Subcutaneous abdominal adipose tissue (tissue), 5 donors: ENCODE measurements around the gene RELA.
"Not testable (repeated sequence)": the region's sequence is repeated elsewhere in the genome, so short reads cannot be mapped to it uniquely, and the experiment has no call there.

Experiments
- H3K27ac ChIP-seq: one replicate; pipeline ENCODE4 v1.7.0; 2013; ENCODE audit warnings: low read depth, mild to moderate bottlenecking, inconsistent platforms, low read length, moderate library complexity
- H3K27me3 ChIP-seq, 5 donors: one replicate each; pipeline ENCODE4 v1.7.0; 2013; ENCODE audit warnings: low read length in 5 of 5, inconsistent platforms in 1 of 5; ENCODE audit not compliant: control insufficient read depth in 5 of 5, insufficient read depth in 4 of 5
- H3K36me3 ChIP-seq, 5 donors: one replicate each; pipeline ENCODE4 v1.7.0; 2013; ENCODE audit warnings: low read length in 5 of 5; ENCODE audit not compliant: control insufficient read depth in 5 of 5, insufficient read depth in 5 of 5
- H3K4me1 ChIP-seq, 5 donors: one replicate each; pipeline ENCODE4 v1.7.0; 2013; ENCODE audit warnings: low read length in 5 of 5, mild to moderate bottlenecking in 3 of 5, moderate library complexity in 1 of 5; ENCODE audit not compliant: control insufficient read depth in 5 of 5, insufficient read depth in 5 of 5
- H3K4me3 ChIP-seq, 5 donors: one replicate each; pipeline ENCODE4 v1.7.0; 2013; ENCODE audit warnings: low read length in 5 of 5, low read depth in 1 of 5
- H3K9ac ChIP-seq, 5 donors: one replicate each; pipeline ENCODE4 v1.7.0; 2013; ENCODE audit warnings: low read length in 5 of 5, mild to moderate bottlenecking in 4 of 5, moderate library complexity in 3 of 5
- H3K9me3 ChIP-seq, 5 donors: one replicate each; pipeline ENCODE4 v1.7.0; 2013; ENCODE audit warnings: low read length in 5 of 5; ENCODE audit not compliant: control insufficient read depth in 5 of 5
- donor health status: healthy.
- donor health status: healthy.
- donor health status: healthy.
- donor health status: healthy.
- donor health status: healthy.

RELA gene

GRCh38 chr11:65662799-65663638, at the start of gene RELA:
RELA (minus strand) TSS chr11:65662916; CDS start chr11:65662832, 84 bp downstream.
- peaks cover 0 to 3% (median 0%) of the 10 kb centered on the region in 5 donors for H3K27me3 ChIP-seq
- peak within 1 kb of the TSS; percentile 74 to 97 (median 85) for H3K4me3 ChIP-seq
- peak within 1 kb of the TSS; percentile 86 to 99 (median 97) for H3K9ac ChIP-seq
- H3K9me3 ChIP-seq: no peaks in the 10 kb centered on the region
- H3K27ac ChIP-seq: peak within 1 kb of the TSS; percentile 100
- peaks cover 0 to 36% (median 33%) of the 10 kb centered on the region in 5 donors for H3K36me3 ChIP-seq
- H3K4me1 ChIP-seq: peaks cover 8 to 37% (median 24%) of the 10 kb centered on the region in 5 donors

GRCh38 chr11:65711785-65712632, 49.3 kb upstream of the RELA start, which contains the start of gene KAT5:
KAT5 (plus strand) TSS chr11:65712252; CDS start chr11:65712268, 16 bp downstream.
- Histone ChIP-seq H3K27me3 (no peaks in the 10 kb centered on the region), H3K4me1 (peaks cover 4 to 19% (median 16%) of the 10 kb centered on the region in 5 donors), H3K36me3 (peaks cover 0 to 40% (median 36%) of the 10 kb centered on the region in 5 donors), H3K4me3 (peak within 1 kb of the TSS; percentile 79 to 92 (median 84)), H3K9ac (peak within 1 kb of the TSS; percentile 88 to 95 (median 92)), H3K9me3 (no peaks in the 10 kb centered on the region), H3K27ac (peak within 1 kb of the TSS; percentile 99)

DNA sequence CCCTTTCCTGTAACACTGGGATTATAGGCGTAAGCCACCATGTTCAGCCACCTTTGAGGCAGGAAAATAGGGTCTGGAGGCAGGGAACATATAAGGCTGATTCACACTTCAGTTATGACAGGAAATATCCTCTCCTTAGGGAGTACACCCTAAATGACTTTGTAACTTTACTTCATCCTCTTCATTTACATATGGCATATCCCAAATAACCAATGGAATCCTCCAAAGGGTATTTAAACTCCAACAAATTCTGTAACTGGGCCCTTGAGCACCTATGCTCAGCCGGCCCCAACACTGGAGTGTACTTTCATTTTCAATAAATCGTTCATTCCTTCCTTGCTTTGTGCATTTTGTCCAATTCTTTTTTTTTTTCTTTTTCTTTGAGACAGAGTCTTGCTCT, 47.7 kb upstream of the RELA start:
- Histone ChIP-seq H3K27me3 (no peaks in the 10 kb centered on the region), H3K4me3 (no peak overlapping the region), H3K9ac (no peak overlapping the region), H3K27ac (no peak overlapping the region), H3K4me1 (peaks cover 4 to 23% (median 17%) of the 10 kb centered on the region in 5 donors), H3K36me3 (peaks cover 0 to 25% (median 22%) of the 10 kb centered on the region in 5 donors), H3K9me3 (no peaks in the 10 kb centered on the region)

GRCh38 chr11:65709661-65710060, 46.9 kb upstream of the RELA start:
- no peaks in the 10 kb centered on the region for H3K27me3 ChIP-seq
- peaks cover 4 to 23% (median 17%) of the 10 kb centered on the region in 5 donors for H3K4me1 ChIP-seq
- H3K36me3 ChIP-seq: peaks cover 0 to 18% (median 16%) of the 10 kb centered on the region in 5 donors
- H3K4me3 ChIP-seq: no peak overlapping the region
- no peak overlapping the region for H3K27ac ChIP-seq
- H3K9me3 ChIP-seq: no peaks in the 10 kb centered on the region
- H3K9ac ChIP-seq: no peak overlapping the region

DNA sequence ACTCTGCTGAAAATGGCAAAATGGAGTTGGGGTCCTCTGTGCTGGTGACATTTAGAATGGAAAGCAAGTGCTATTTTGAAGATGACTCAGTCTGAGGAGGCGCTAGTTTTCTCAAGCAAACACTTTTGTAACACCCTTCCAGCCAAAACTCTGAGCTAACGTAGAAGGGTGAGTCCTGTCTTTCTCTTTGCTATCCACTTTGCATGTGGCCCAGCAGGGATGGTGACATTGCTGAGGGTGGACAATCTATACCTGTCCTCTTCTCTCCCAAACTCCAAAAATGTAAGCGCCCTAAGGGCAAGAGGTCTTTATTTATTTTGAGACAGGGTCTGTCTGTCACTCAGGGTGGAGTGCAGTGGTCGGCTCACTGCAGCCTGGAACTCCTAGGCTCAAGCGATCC, 45.7 kb upstream of the RELA start:
- Histone ChIP-seq H3K27ac (no peak overlapping the region), H3K4me1 (peaks cover 4 to 23% (median 15%) of the 10 kb centered on the region in 5 donors), H3K36me3 (peaks cover 0 to 6% (median 4%) of the 10 kb centered on the region in 5 donors), H3K9ac (no peak overlapping the region), H3K4me3 (no peak overlapping the region), H3K27me3 (no peaks in the 10 kb centered on the region), H3K9me3 (no peaks in the 10 kb centered on the region)

- H3K36me3 ChIP-seq, H3K9me3 ChIP-seq, H3K27me3 ChIP-seq, H3K9ac ChIP-seq, H3K4me3 ChIP-seq, H3K27ac ChIP-seq: not testable (repeated sequence)
- H3K4me1 ChIP-seq: peaks cover 0 to 13% (median 7%) of the 10 kb centered on the region in 5 donors
Observed at GRCh38 chr11:65707002-65707401, 44.3 kb upstream of the RELA start.

- H3K36me3 ChIP-seq, H3K27me3 ChIP-seq, H3K9me3 ChIP-seq, H3K9ac ChIP-seq, H3K27ac ChIP-seq: not testable (repeated sequence)
- H3K4me1 ChIP-seq: peaks cover 0 to 10% (median 4%) of the 10 kb centered on the region in 5 donors
- peak overlapping the region in 3 of 5 donors; percentile 17 to 44 (median 26) for H3K4me3 ChIP-seq
Observed at GRCh38 chr11:65706303-65706763, 43.6 kb upstream of the RELA start.

- Histone ChIP-seq H3K4me3 (no peak overlapping the region), H3K27ac (no peak overlapping the region), H3K27me3 (peaks cover 0 to 4% (median 0%) of the 10 kb centered on the region in 5 donors), H3K4me1 (peaks cover 0 to 4% (median 0%) of the 10 kb centered on the region in 5 donors), H3K9ac (no peak overlapping the region), H3K9me3 (no peaks in the 10 kb centered on the region), H3K36me3 (no peaks in the 10 kb centered on the region)
Observed at GRCh38 chr11:65703846-65704245, 41.1 kb upstream of the RELA start.

DNA sequence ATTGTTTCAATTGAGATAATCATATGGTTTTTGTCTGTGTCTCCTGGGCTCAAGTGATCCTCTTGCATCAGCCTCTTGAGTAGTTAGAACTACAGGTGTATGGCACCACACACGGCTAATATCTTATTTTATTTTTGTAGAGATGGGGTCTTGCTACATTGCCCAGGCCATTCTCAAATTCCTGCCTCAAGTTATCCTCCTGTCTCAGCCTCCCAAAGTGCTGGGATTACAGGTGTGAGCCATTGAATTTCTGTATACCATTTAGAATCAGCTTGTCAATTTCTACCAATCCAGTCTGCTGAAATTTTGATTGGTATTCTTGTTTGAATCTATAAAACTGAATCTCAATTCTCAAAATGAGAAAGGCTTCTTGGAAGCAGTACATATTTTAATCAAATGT, 39.0 kb upstream of the RELA start:
- Histone ChIP-seq H3K4me1 (peaks cover 0 to 10% (median 3%) of the 10 kb centered on the region in 5 donors), H3K4me3 (no peak overlapping the region)

More for the DNA sequence above, 39.0 kb upstream of the RELA start:
- no peak overlapping the region for H3K27ac ChIP-seq
- H3K27me3 ChIP-seq: peaks cover 0 to 4% (median 0%) of the 10 kb centered on the region in 5 donors
- H3K9me3 ChIP-seq: no peaks in the 10 kb centered on the region
- H3K36me3 ChIP-seq: no peaks in the 10 kb centered on the region
- H3K9ac ChIP-seq: no peak overlapping the region
